B cell (primary cell): Measurements from ENCODE around the gene EMX2. TPM values are rescaled to one million over a fixed set of nuclear protein-coding genes. Genes with fewer than 3 reads are reported as not detected.

Experiments
- ATAC-seq: fragments of 200-7000 bp; cut with Tn5 transposase; one replicate; pipeline ENCODE4 v1.10.0; 2021; ENCODE audit warnings: low read depth, mild to moderate bottlenecking, moderate number of reproducible peaks, moderate library complexity
- CTCF ChIA-PET: fragments of 350-600 bp; sonication (Branson Sonifier 250); formaldehyde crosslinking; loops from one replicate; lab custom pipeline; 2021; ENCODE audit warnings: antibody characterized with exemption, inconsistent platforms; lab: Charles Lee
- POLR2A ChIA-PET: fragments of 350-600 bp; sonication (Branson Sonifier 250); formaldehyde crosslinking; loops from one replicate; lab custom pipeline; 2021; ENCODE audit warnings: antibody characterized with exemption; lab: Charles Lee
- DNase-seq: peaks from one replicate; pipeline ENCODE4 v3.0.0; 2013
- H2AFZ ChIP-seq: 2 replicates; pipeline ENCODE4 v1.6.1; 2012; ENCODE audit warnings: mild to moderate bottlenecking, low read depth, low read length; ENCODE audit not compliant: insufficient read depth, poor library complexity, severe bottlenecking
- H3K27ac ChIP-seq, 2 donors: 1 replicate in 1 of 2; 2 replicates in 1 of 2; pipeline ENCODE4 v1.5.1; 2012 to 2013; ENCODE audit warnings: low read length in 2 of 2, mild to moderate bottlenecking in 2 of 2, moderate library complexity in 1 of 2
- H3K27me3 ChIP-seq, 4 experiments: fragments of 200-600 bp in 1 of 4; sonication (generic) in 1 of 4; replicated peaks in 1 of 4; 1 replicate in 2 of 4; 2 replicates in 2 of 4; pipeline versions ENCODE4 v1.6.1 to v1.7.0; 2013 to 2016; ENCODE audit warnings: low read length in 3 of 4, mild to moderate bottlenecking in 2 of 4, mixed read lengths in 1 of 4, moderate library complexity in 1 of 4; ENCODE audit not compliant: insufficient read depth in 4 of 4, control insufficient read depth in 3 of 4; ENCODE audit errors: control extremely low read depth in 1 of 4
- H3K36me3 ChIP-seq, 2 experiments: replicated peaks in 1 of 2; 1 replicate in 1 of 2; 2 replicates in 1 of 2; pipeline versions ENCODE4 v1.6.1 to v1.7.1; 2013; ENCODE audit warnings: low read length in 1 of 2; ENCODE audit not compliant: insufficient read depth in 2 of 2, control insufficient read depth in 1 of 2; ENCODE audit errors: control extremely low read depth in 1 of 2, extremely low read depth in 1 of 2
- H3K4me1 ChIP-seq, 2 donors: fragments of 200-600 bp in 1 of 2; sonication (generic) in 1 of 2; 1 replicate in 1 of 2; 2 replicates in 1 of 2; pipeline versions ENCODE4 v1.5.1 to v1.6.1; 2013 to 2017; ENCODE audit warnings: low read length in 2 of 2; ENCODE audit not compliant: control insufficient read depth in 2 of 2, insufficient read depth in 2 of 2
- H3K4me2 ChIP-seq: replicated peaks from 2 replicates; pipeline ENCODE3; 2012; ENCODE audit warnings: mild to moderate bottlenecking, low read depth, low read length; ENCODE audit not compliant: poor library complexity, severe bottlenecking
- H3K4me3 ChIP-seq, 5 experiments: fragments of 200-600 bp in 1 of 5; sonication (generic) in 1 of 5; 1 replicate in 3 of 5; 2 replicates in 2 of 5; pipeline versions ENCODE4 v1.5.1 to v1.7.0; 2011 to 2016; ENCODE audit warnings: low read length in 4 of 5, mild to moderate bottlenecking in 4 of 5, low read depth in 2 of 5, control low read depth in 1 of 5, moderate library complexity in 1 of 5; ENCODE audit not compliant: insufficient read depth in 1 of 5; ENCODE audit errors: control extremely low read depth in 1 of 5, extremely low read depth in 1 of 5
- H3K79me2 ChIP-seq: fragments of 200-600 bp; sonication (generic); one replicate; pipeline ENCODE4 v1.6.0; 2016; ENCODE audit warnings: low read length; ENCODE audit not compliant: control insufficient read depth, insufficient read depth
- H3K9ac ChIP-seq: fragments of 200-600 bp; sonication (generic); 2 replicates; pipeline ENCODE4 v1.6.1; 2017; ENCODE audit warnings: mild to moderate bottlenecking, low read length, moderate library complexity
- H3K9me3 ChIP-seq, 3 donors: one replicate each; pipeline versions ENCODE4 v1.6.1 to v1.7.1; 2013; ENCODE audit warnings: low read length in 2 of 3; ENCODE audit not compliant: control insufficient read depth in 2 of 3, insufficient read depth in 1 of 3; ENCODE audit errors: control extremely low read depth in 1 of 3
- H4K20me1 ChIP-seq: 2 replicates; pipeline ENCODE4 v1.6.0; 2012; ENCODE audit warnings: mild to moderate bottlenecking, low read length; ENCODE audit not compliant: insufficient read depth, control insufficient read depth, poor library complexity, severe bottlenecking
- H3K27ac Mint-ChIP-seq: one replicate; pipeline ENCODE4 v1.8.0; 2021; ENCODE audit warnings: mixed read lengths
- H3K27me3 Mint-ChIP-seq: one replicate; pipeline ENCODE4 v1.8.0; 2021; ENCODE audit warnings: mixed read lengths
- H3K4me1 Mint-ChIP-seq: one replicate; pipeline ENCODE4 v1.8.0; 2021; ENCODE audit warnings: mixed read lengths
- H3K4me3 Mint-ChIP-seq: one replicate; pipeline ENCODE4 v1.8.0; 2021; ENCODE audit warnings: mixed read lengths
- H3K9me3 Mint-ChIP-seq: one replicate; pipeline ENCODE4 v1.8.0; 2022; ENCODE audit warnings: mixed read lengths; ENCODE audit not compliant: insufficient read depth
- CTCF ChIP-seq: fragments of 200-600 bp; IDR thresholded peaks from one replicate; pipeline ENCODE4 v1.8.0; 2022; ENCODE audit warnings: antibody characterized with exemption, mild to moderate bottlenecking
- EZH2 ChIP-seq: IDR thresholded peaks from 2 replicates; pipeline ENCODE4 v1.6.1; 2012; ENCODE audit warnings: borderline replicate concordance, low read depth, mild to moderate bottlenecking, moderate library complexity, low read length; ENCODE audit not compliant: insufficient read depth, poor library complexity, severe bottlenecking
- WGBS: methylation state at CpG from one replicate; pipeline ENCODE4 v1.1.5; 2013; ENCODE audit warnings: missing lambda C conversion rate; ENCODE audit not compliant: insufficient coverage; 5-methylcytosine and 5-hydroxymethylcytosine counted together
- intact Hi-C: fragments of 100-400 bp; cut with micrococcal nuclease; formaldehyde crosslinking; loops from one replicate; pipeline ENCODE4 v1.10.0; 2022
- polyA plus RNA-seq: library from polyadenylated mRNA; depleted of rRNA; stranded (reverse); fragments of >200 nt; gene quantifications from 2 replicates; pipeline ENCODE4 v1.2.3, GENCODE V29; 2012
- total RNA-seq, 2 donors: library from RNA; stranded (reverse); fragments of 120-200 nt in 1 of 2; gene quantifications; 1 replicate in 1 of 2; 2 replicates in 1 of 2; pipeline versions ENCODE4 v1.2.3 to v1.2.4, GENCODE V29; 2013 to 2022

Gene EMX2
- total and polyA plus RNA-seq, 2 donors (not counting 1 experiment from before 2014, with no cell fraction given) = not detected

DNA sequence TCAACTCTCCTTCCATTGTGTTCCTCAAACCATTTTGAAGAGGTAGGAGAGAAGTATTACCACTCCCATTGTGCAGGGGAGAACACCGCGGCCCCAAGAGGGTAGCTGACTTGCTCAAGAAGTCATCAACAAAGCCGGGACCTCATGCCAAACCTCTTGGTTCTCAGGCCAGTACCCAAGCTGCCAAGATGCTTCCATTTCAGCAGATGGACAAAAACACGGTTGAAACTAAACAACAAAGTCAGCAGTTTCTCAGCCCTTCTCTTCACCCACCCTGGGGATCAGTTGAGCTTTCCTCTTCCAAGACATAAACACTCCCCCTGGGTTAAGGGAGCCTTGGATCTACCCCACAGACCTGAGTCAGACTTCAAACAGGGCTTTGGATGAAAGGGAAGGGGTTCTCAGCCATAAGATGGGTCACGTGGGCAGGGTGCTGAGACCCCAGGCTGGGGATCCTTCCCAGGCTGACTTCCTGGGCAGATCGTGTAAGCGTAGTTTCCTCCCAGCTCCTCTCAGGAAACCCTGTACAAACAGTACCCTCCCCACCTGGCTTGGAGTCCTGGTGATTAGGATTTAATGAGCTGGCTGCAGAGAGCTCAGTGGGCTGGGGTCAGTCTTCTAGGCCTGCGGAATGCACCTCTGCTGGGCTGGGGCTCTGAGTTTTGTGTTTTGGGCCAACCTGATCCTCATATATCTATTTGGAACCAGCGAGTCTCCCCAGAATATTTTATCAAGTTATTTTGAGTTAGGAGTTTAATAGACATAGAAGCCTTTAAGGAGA lies 27.3 kb downstream of the EMX2 start:
- H3K9me3 Mint-ChIP-seq = no peaks in the 10 kb centered on the region
- H3K4me2 ChIP-seq = no peak overlapping the region
- no peak overlapping the region for H3K27ac Mint-ChIP-seq
- no peaks in the 10 kb centered on the region for H3K4me1 ChIP-seq
- no peak overlapping the region for H3K4me3 ChIP-seq
- no peak overlapping the region for H3K4me3 Mint-ChIP-seq
- H3K9me3 ChIP-seq = no peaks in the 10 kb centered on the region
- TF ChIP-seq EZH2 (no peak), CTCF (no peak)
- H3K27me3 ChIP-seq = peaks cover 0 to 5% (median 0%) of the 10 kb centered on the region in 4 experiments
- ATAC-seq = no peak
- H3K79me2 ChIP-seq = no peaks in the 10 kb centered on the region
- CTCF ChIA-PET = no interaction called here
- H3K27me3 Mint-ChIP-seq = peaks cover 18% of the 10 kb centered on the region
- H4K20me1 ChIP-seq = no peaks in the 10 kb centered on the region
- H3K4me1 Mint-ChIP-seq = no peaks in the 10 kb centered on the region
- intact Hi-C loops = no loop called here
- WGBS = 59% methylated on average over 6 of the region's 9 CpGs
- no peak for DNase-seq
- no peak overlapping the region for H3K27ac ChIP-seq
- POLR2A ChIA-PET = no interaction called here
- H3K9ac ChIP-seq = no peak overlapping the region
- no peaks in the 10 kb centered on the region for H3K36me3 ChIP-seq
- no peak overlapping the region for H2AFZ ChIP-seq

- CTCF ChIA-PET = no interaction called here
Observed at GRCh38 chr10:117570880-117571279, 28.3 kb downstream of the EMX2 start.

More at GRCh38 chr10:117570880-117571279, 28.3 kb downstream of the EMX2 start:
- Histone ChIP-seq H3K27me3 (peaks cover 0 to 3% (median 0%) of the 10 kb centered on the region in 4 experiments), H3K4me3 (no peak overlapping the region), H3K36me3 (no peaks in the 10 kb centered on the region), H3K4me1 (no peaks in the 10 kb centered on the region), H3K9me3 (no peaks in the 10 kb centered on the region), H3K9ac (no peak overlapping the region), H4K20me1 (no peaks in the 10 kb centered on the region), H3K4me2 (no peak overlapping the region), H3K27ac (no peak overlapping the region), H3K79me2 (no peaks in the 10 kb centered on the region), H2AFZ (no peak overlapping the region)
- ATAC-seq (no peak), DNase-seq (no peak)
- TF ChIP-seq CTCF (no peak), EZH2 (no peak)
- intact Hi-C loops = no loop called here
- WGBS = 75% methylated on average over 3 of the region's 5 CpGs
- H3K27ac Mint-ChIP-seq = no peak overlapping the region
- H3K4me3 Mint-ChIP-seq = no peak overlapping the region
- peaks cover 20% of the 10 kb centered on the region for H3K27me3 Mint-ChIP-seq
- H3K9me3 Mint-ChIP-seq = no peaks in the 10 kb centered on the region
- no peaks in the 10 kb centered on the region for H3K4me1 Mint-ChIP-seq
- POLR2A ChIA-PET = no interaction called here
